Mesendoderm (in vitro differentiated cells): Measurements from ENCODE around the gene REM2. TPM values are rescaled to one million over a fixed set of nuclear protein-coding genes. Genes with fewer than 3 reads are reported as not detected.

ENCODE experiments used
- DNase-seq: peaks from one replicate; pipeline ENCODE4 v3.0.0; 2013
- H2AK5ac ChIP-seq: 2 replicates; pipeline ENCODE4 v1.6.1; 2013; ENCODE audit warnings: low read length, inconsistent platforms
- H2BK120ac ChIP-seq: 2 replicates; pipeline ENCODE4 v1.6.1; 2013; ENCODE audit warnings: low read depth, mild to moderate bottlenecking, low read length, moderate library complexity, mixed read lengths
- H2BK15ac ChIP-seq: replicated peaks from 2 replicates; pipeline ENCODE4 v1.6.1; 2013; ENCODE audit warnings: low read depth, mild to moderate bottlenecking, moderate library complexity
- H2BK5ac ChIP-seq: 2 replicates; pipeline ENCODE4 v1.6.1; 2013; ENCODE audit warnings: low read length, inconsistent platforms
- H3K18ac ChIP-seq: 2 replicates; pipeline ENCODE4 v1.6.1; 2013; ENCODE audit warnings: mild to moderate bottlenecking, low read length, mixed read lengths
- H3K23ac ChIP-seq: one replicate; pipeline ENCODE4 v1.6.1; 2013; ENCODE audit warnings: low read length
- H3K27ac ChIP-seq: 2 replicates; pipeline ENCODE4 v1.5.1; 2013; ENCODE audit warnings: low read depth, mild to moderate bottlenecking, inconsistent platforms, low read length, moderate library complexity
- H3K27me3 ChIP-seq: 2 replicates; pipeline ENCODE4 v1.6.1; 2013; ENCODE audit warnings: low read length, control low read depth, mild to moderate bottlenecking, inconsistent platforms; ENCODE audit not compliant: insufficient read depth, poor library complexity
- H3K36me3 ChIP-seq: 2 replicates; pipeline ENCODE4 v1.6.1; 2013; ENCODE audit warnings: low read length, inconsistent platforms; ENCODE audit not compliant: control insufficient read depth, insufficient read depth
- H3K4ac ChIP-seq: one replicate; pipeline ENCODE4 v1.6.1; 2013; ENCODE audit warnings: low read depth, mild to moderate bottlenecking, low read length, moderate library complexity
- H3K4me1 ChIP-seq: 2 replicates; pipeline ENCODE4 v1.6.1; 2013; ENCODE audit warnings: low read depth, low read length, inconsistent platforms; ENCODE audit not compliant: control insufficient read depth
- H3K4me2 ChIP-seq: 2 replicates; pipeline ENCODE4 v1.6.1; 2013; ENCODE audit warnings: low read length
- H3K4me3 ChIP-seq: 2 replicates; pipeline ENCODE4 v1.5.1; 2013; ENCODE audit warnings: mild to moderate bottlenecking, low read length
- H3K56ac ChIP-seq: one replicate; pipeline ENCODE4 v1.6.1; 2013; ENCODE audit warnings: low read length
- H3K79me1 ChIP-seq: 2 replicates; pipeline ENCODE4 v1.6.1; 2013; ENCODE audit warnings: low read length, inconsistent platforms
- H3K79me2 ChIP-seq: 2 replicates; pipeline ENCODE4 v1.6.1; 2013; ENCODE audit warnings: mild to moderate bottlenecking, low read length; ENCODE audit not compliant: control insufficient read depth, insufficient read depth
- H3K9ac ChIP-seq: 2 replicates; pipeline ENCODE4 v1.6.1; 2013; ENCODE audit warnings: low read length, inconsistent platforms
- H4K5ac ChIP-seq: one replicate; pipeline ENCODE4 v1.6.1; 2013; ENCODE audit warnings: low read length
- H4K8ac ChIP-seq: one replicate; pipeline ENCODE4 v1.6.1; 2013; ENCODE audit warnings: low read depth, mild to moderate bottlenecking, control low read depth, low read length, moderate library complexity
- WGBS: extraction: QIAGEN DNeasy Blood & Tissue Kit; methylation state at CpG from one replicate; pipeline ENCODE4 v1.1.7; 2013; ENCODE audit warnings: low lambda C conversion rate, missing lambda C conversion rate; ENCODE audit not compliant: insufficient coverage; ENCODE audit errors: extremely low coverage; 5-methylcytosine and 5-hydroxymethylcytosine counted together
- polyA plus RNA-seq, 2 experiments: library from polyadenylated mRNA; stranded (reverse); fragments of 200-250 nt; gene quantifications; one replicate each; pipeline ENCODE4 v1.2.3, GENCODE V29; 2013

The REM2 gene, protein sequence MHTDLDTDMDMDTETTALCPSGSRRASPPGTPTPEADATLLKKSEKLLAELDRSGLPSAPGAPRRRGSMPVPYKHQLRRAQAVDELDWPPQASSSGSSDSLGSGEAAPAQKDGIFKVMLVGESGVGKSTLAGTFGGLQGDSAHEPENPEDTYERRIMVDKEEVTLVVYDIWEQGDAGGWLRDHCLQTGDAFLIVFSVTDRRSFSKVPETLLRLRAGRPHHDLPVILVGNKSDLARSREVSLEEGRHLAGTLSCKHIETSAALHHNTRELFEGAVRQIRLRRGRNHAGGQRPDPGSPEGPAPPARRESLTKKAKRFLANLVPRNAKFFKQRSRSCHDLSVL
- 1.1 TPM for polyA plus RNA-seq (2013, experiment 1 of 2)
- 1.2 TPM for polyA plus RNA-seq (2013, experiment 2 of 2)

DNA sequence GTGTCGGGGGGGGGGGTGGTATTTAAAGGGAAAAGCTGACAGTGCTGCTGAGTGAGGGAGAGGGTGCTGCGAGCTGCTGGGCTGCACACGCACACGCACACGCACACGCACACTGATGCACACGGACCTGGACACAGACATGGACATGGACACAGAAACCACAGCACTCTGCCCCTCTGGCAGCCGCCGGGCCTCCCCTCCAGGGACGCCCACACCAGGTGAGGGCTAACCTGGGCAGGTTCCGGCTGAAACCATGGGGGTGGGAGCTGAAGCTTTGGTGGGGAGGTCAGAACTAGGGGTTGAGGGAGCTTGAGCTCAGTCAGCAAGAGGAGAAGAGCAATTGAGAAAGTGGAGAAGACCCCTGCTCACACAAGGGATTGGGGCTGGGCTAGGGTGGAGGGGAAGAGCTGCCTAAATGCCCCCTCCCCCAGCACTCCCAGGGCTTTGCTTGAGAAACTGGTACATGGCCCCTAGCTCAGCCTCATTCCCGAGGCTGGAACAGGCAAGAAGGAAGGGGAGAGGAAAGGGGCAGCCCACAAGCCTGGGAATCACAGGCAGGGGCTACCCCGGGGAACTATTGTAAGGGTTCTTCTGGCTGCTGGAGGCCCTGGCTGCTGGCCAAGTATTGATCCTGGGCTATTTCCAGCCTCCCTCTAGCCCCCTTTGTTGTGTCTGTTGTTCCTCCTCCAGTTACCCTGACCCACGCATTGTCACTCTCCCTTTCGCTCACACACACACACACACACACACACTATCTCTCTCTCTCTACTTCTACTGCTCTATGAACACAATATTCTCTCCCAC is at the start of gene REM2:
Gene REM2, plus strand, starts transcription at position 50 of the 804 bp plus-strand sequence. Its CDS starts 66 bp downstream, at position 116.
- 100% methylated on average over 1 of the region's 15 CpGs for WGBS
- Histone ChIP-seq H4K5ac (no peak within 1 kb of the TSS), H3K36me3 (no peaks in the 10 kb centered on the region), H3K4me1 (peaks cover 15% of the 10 kb centered on the region), H3K56ac (peak within 1 kb of the TSS; percentile 85), H3K79me2 (no peaks in the 10 kb centered on the region), H2BK15ac (no peak within 1 kb of the TSS), H3K4me2 (peak within 1 kb of the TSS; percentile 46), H3K9ac (peak within 1 kb of the TSS; percentile 63), H3K23ac (no peak within 1 kb of the TSS), H3K18ac (no peak within 1 kb of the TSS), H3K27ac (no peak within 1 kb of the TSS), H3K27me3 (no peaks in the 10 kb centered on the region), H2AK5ac (peak within 1 kb of the TSS; percentile 27), H3K4me3 (no peak within 1 kb of the TSS), H4K8ac (no peak within 1 kb of the TSS), H3K4ac (no peak within 1 kb of the TSS), H2BK120ac (no peak within 1 kb of the TSS), H2BK5ac (no peak within 1 kb of the TSS), H3K79me1 (no peaks in the 10 kb centered on the region)
- DNase-seq: peak; percentile 62

GRCh38 chr14:22835505-22835904 is 47.5 kb upstream of the REM2 start:
- Histone ChIP-seq H3K79me1 (peaks cover 14% of the 10 kb centered on the region), H2AK5ac (no peak overlapping the region), H3K4ac (no peak overlapping the region), H3K4me2 (no peak overlapping the region), H2BK120ac (no peak overlapping the region), H3K18ac (no peak overlapping the region), H3K23ac (no peak overlapping the region), H3K27me3 (no peaks in the 10 kb centered on the region), H4K5ac (no peak overlapping the region), H3K4me1 (peaks cover 12% of the 10 kb centered on the region), H3K4me3 (no peak overlapping the region), H3K56ac (peak overlapping the region; percentile 98), H2BK15ac (no peak overlapping the region), H4K8ac (no peak overlapping the region), H2BK5ac (no peak overlapping the region), H3K27ac (peak overlapping the region; percentile 92), H3K79me2 (peaks cover 35% of the 10 kb centered on the region), H3K36me3 (no peaks in the 10 kb centered on the region), H3K9ac (peak overlapping the region; percentile 99)
- no CpG with 5 or more reads among the region's 3 CpGs for WGBS
- DNase-seq: no peak

- Histone ChIP-seq H2AK5ac (peak within 1 kb of the TSS; percentile 77), H4K5ac (no peak within 1 kb of the TSS), H3K4me1 (peaks cover 12% of the 10 kb centered on the region), H2BK5ac (peak within 1 kb of the TSS; percentile 47), H3K4ac (peak within 1 kb of the TSS; percentile 88), H3K9ac (peak within 1 kb of the TSS; percentile 99), H3K18ac (peak within 1 kb of the TSS; percentile 84), H3K4me3 (peak within 1 kb of the TSS; percentile 86), H3K23ac (peak within 1 kb of the TSS; percentile 100), H2BK15ac (no peak within 1 kb of the TSS), H3K27ac (peak within 1 kb of the TSS; percentile 92), H3K79me1 (peaks cover 17% of the 10 kb centered on the region), H3K27me3 (no peaks in the 10 kb centered on the region), H3K4me2 (peak within 1 kb of the TSS; percentile 95), H3K56ac (peak within 1 kb of the TSS; percentile 98), H3K79me2 (peaks cover 33% of the 10 kb centered on the region), H3K36me3 (peaks cover 4% of the 10 kb centered on the region), H4K8ac (no peak within 1 kb of the TSS), H2BK120ac (peak within 1 kb of the TSS; percentile 47)
- peak; percentile 95 for DNase-seq
- no CpG with 5 or more reads among the region's 46 CpGs for WGBS
Measured at GRCh38 chr14:22836301-22837113, 46.5 kb upstream of the REM2 start, which contains the start of gene MMP14. MMP14 (plus strand) TSS chr14:22836585; CDS start chr14:22836818, 233 bp downstream.

DNA sequence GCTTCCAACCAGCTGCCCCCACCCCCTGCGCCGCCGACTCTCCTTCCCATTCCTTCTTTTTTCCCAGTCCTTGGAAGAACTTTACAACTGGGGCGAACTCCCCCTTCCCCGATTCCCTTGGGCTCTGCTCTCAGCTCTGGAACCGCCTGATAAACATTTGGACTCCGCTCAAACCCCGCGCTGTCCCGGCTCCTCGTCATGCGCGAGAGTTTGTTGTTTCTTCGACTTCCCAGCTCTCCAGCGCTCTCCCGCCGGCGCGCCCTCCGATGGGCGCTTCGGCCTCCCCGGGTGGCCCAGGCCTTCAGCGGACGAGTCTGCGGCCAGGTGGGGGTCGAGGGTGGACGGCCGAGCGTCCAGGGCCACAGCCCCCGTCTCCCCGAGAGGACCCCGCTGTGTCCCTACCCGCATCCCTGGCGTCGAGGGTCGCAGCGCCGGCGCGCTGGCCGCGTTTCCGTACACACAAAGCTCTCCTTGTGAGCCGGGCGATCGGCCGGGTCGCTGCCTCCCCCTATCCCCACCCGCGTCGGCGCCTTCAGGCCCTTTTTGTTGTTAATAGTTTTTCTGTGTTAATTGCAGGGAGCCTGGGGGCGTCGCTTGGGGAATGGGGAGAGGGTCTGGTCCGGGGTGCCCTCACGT is 45.8 kb upstream of the REM2 start:
- peaks cover 10% of the 10 kb centered on the region for H3K36me3 ChIP-seq
- H3K9ac ChIP-seq: peak overlapping the region; percentile 99
- H3K18ac ChIP-seq: peak overlapping the region; percentile 84
- peaks cover 19% of the 10 kb centered on the region for H3K79me1 ChIP-seq
- peak overlapping the region; percentile 100 for H3K23ac ChIP-seq
- peaks cover 12% of the 10 kb centered on the region for H3K4me1 ChIP-seq
- no peaks in the 10 kb centered on the region for H3K27me3 ChIP-seq
- peak overlapping the region; percentile 88 for H3K4ac ChIP-seq
- no peak overlapping the region for H2AK5ac ChIP-seq
- H2BK15ac ChIP-seq: no peak overlapping the region
- peak overlapping the region; percentile 92 for H3K27ac ChIP-seq
- peaks cover 33% of the 10 kb centered on the region for H3K79me2 ChIP-seq
- peak; percentile 67 for DNase-seq
- H2BK5ac ChIP-seq: peak overlapping the region; percentile 16
- H4K5ac ChIP-seq: no peak overlapping the region
- peak overlapping the region; percentile 47 for H2BK120ac ChIP-seq
- H3K56ac ChIP-seq: peak overlapping the region; percentile 98
- H3K4me2 ChIP-seq: peak overlapping the region; percentile 95
- WGBS: no CpG with 5 or more reads among the region's 57 CpGs
- peak overlapping the region; percentile 65 for H4K8ac ChIP-seq
- peak overlapping the region; percentile 86 for H3K4me3 ChIP-seq
